Mucosa of descending colon (tissue), 3 donors: ENCODE data around the gene PLXNA2. TPM values are rescaled to one million over a fixed set of nuclear protein-coding genes. Genes with fewer than 3 reads are reported as not detected.

Experiments used
- ATAC-seq: fragments of 200-7000 bp; cut with Tn5 transposase; one replicate; pipeline ENCODE4 v1.9.1; 2020; ENCODE audit warnings: mild to moderate bottlenecking, moderate library complexity
- DNase-seq, 3 donors: peaks; one replicate each; pipeline ENCODE4 v3.0.0-alpha.2; 2020
- H3K36me3 ChIP-seq: fragments of 200-600 bp; one replicate; pipeline ENCODE4 v1.8.0; 2021; ENCODE audit warnings: low read depth, mild to moderate bottlenecking
- H3K4me1 ChIP-seq: fragments of 200-600 bp; one replicate; pipeline ENCODE4 v1.8.0; 2021; ENCODE audit warnings: low read depth, mild to moderate bottlenecking
- H3K4me3 ChIP-seq: fragments of 200-600 bp; one replicate; pipeline ENCODE4 v1.8.0; 2021; ENCODE audit warnings: mild to moderate bottlenecking
- H3K9me3 ChIP-seq: fragments of 200-600 bp; one replicate; pipeline ENCODE4 v1.8.0; 2021; ENCODE audit warnings: mild to moderate bottlenecking
- intact Hi-C, 2 donors: fragments of 100-400 bp; cut with DNase I in 1 of 2; cut with micrococcal nuclease in 1 of 2; formaldehyde crosslinking; loops; one replicate each; pipeline versions ENCODE4 v1.11.0 to v1.11.1; 2022; cut with DNase I, micrococcal nuclease
- total RNA-seq, 3 donors: library from RNA; stranded (reverse); fragmentation: NEBNext Ultra II Directional in 2 of 3; extraction: Animal tissue kit (Norgen Biotek cat#: 25700) in 2 of 3; gene quantifications; one replicate each; pipeline versions ENCODE4 v1.2.1 to v1.2.4, GENCODE V29; 2021 to 2023
- TF ChIP-seq, protein P1 (sequence below): fragments of 200-600 bp; IDR thresholded peaks from one replicate; pipeline ENCODE4 v1.8.0; 2022; ENCODE audit warnings: antibody characterized with exemption, mild to moderate bottlenecking
- donor health status: DM: no; HTN: no; CAD: no; lungs with moderate emphysema.
- donor health status: DM: no; HTN: no; CAD: no.
- donor health status: DM: no; HTN: yes; CAD: no.

Gene PLXNA2
- total RNA-seq, 3 donors from 2014 or later, result 65.5 to 127 (median 70.6) TPM

DNA sequence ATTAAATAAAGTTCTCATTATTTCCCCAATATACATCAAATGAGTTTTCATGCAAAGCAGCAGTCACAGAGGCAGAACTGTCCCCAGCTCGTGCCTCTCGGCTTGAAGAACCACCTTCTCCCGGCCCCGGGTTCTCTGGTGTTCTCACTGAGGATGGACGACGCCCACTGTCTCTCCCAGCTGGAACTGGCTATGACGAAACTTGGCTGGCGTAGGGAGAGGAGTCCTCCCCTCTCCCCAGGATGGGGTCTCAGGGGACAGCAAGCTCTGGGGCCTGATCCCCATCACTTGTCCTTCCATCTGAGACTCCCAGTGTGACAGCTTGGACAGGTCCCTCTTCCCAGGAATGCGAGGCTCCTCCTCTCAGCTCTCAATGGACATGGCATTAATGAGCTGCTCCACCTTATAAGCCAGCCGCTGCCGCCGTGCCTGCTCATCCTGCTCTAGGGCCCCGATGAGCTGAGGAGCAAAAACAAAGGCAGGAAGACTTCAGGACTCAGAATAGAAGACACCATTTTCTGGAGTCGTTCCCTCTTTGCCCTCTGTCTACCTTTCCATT is 217.2 kb downstream of the PLXNA2 start:
- ATAC-seq (no peak), DNase-seq (no peak)
- no peaks in the 10 kb centered on the region for H3K9me3 ChIP-seq
- intact Hi-C loops, result loop anchor here in 1 of 2 donors (10.0 kb wide), 1 partner anchor 218 kb away; the partner anchor contains the start of gene PLXNA2
- peaks cover 20% of the 10 kb centered on the region for H3K4me1 ChIP-seq
- H3K36me3 ChIP-seq, result peaks cover 8% of the 10 kb centered on the region
- H3K4me3 ChIP-seq, result no peak overlapping the region
- TF ChIP-seq, protein P1, sequence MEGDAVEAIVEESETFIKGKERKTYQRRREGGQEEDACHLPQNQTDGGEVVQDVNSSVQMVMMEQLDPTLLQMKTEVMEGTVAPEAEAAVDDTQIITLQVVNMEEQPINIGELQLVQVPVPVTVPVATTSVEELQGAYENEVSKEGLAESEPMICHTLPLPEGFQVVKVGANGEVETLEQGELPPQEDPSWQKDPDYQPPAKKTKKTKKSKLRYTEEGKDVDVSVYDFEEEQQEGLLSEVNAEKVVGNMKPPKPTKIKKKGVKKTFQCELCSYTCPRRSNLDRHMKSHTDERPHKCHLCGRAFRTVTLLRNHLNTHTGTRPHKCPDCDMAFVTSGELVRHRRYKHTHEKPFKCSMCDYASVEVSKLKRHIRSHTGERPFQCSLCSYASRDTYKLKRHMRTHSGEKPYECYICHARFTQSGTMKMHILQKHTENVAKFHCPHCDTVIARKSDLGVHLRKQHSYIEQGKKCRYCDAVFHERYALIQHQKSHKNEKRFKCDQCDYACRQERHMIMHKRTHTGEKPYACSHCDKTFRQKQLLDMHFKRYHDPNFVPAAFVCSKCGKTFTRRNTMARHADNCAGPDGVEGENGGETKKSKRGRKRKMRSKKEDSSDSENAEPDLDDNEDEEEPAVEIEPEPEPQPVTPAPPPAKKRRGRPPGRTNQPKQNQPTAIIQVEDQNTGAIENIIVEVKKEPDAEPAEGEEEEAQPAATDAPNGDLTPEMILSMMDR, result no peak

DNA sequence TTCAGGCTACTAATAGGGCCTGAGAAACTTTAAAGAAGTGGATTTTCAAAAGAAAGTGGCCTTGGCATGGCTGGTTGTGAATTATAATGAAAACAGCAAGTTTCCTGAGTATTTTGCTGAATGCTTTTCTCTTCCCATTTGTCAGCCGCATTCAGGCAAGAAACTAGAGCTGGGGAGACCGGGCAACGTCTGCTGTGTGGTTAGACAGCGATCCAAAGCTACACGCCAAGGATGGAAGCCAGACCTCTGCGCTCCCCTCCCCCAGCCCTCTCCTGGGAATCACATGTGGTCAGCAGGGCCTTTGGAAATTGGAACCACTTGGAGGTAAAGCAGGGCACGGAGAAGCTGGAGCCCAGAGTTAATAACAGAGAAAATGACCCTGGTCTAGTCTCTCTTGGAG is 219.2 kb downstream of the PLXNA2 start:
- H3K9me3 ChIP-seq, result no peaks in the 10 kb centered on the region
- no peak for ATAC-seq
- H3K36me3 ChIP-seq, result peaks cover 8% of the 10 kb centered on the region
- TF ChIP-seq, protein P1, result no peak
- no peak for DNase-seq
- peaks cover 12% of the 10 kb centered on the region for H3K4me1 ChIP-seq
- no peak overlapping the region for H3K4me3 ChIP-seq
- intact Hi-C loops, result loop anchor here in 1 of 2 donors (10.0 kb wide), 1 partner anchor 220 kb away; the partner anchor contains the start of gene PLXNA2

DNA sequence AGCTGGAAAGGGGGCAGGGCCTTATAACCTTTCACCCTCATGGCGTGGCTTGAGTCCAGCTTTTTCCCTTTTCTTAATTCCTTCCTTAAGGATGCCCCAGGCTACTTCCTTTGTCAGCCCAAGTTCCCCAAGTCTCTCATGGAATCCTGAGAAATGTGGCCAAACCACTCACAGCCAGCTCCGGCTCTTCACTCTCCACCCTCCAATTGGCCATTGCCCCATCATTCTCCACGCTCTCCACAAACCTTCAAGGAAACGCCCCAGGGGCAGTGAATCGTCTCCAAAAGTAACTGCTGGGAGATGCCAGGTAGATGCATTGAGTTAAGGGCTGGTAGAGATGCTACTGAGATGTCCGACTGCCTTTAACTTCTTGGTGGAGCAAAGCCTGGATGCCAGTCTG is 219.8 kb downstream of the PLXNA2 start:
- no peaks in the 10 kb centered on the region for H3K9me3 ChIP-seq
- DNase-seq, result no peak
- TF ChIP-seq, protein P1, result no peak
- H3K4me1 ChIP-seq, result peaks cover 6% of the 10 kb centered on the region
- peaks cover 8% of the 10 kb centered on the region for H3K36me3 ChIP-seq
- intact Hi-C loops, result loop anchor here (5.0 to 10.0 kb wide), 2 partner anchors 220 to 223 kb away; partner anchors contain the start of gene PLXNA2 (in 1 of the 2)
- no peak for ATAC-seq
- no peak overlapping the region for H3K4me3 ChIP-seq

DNA sequence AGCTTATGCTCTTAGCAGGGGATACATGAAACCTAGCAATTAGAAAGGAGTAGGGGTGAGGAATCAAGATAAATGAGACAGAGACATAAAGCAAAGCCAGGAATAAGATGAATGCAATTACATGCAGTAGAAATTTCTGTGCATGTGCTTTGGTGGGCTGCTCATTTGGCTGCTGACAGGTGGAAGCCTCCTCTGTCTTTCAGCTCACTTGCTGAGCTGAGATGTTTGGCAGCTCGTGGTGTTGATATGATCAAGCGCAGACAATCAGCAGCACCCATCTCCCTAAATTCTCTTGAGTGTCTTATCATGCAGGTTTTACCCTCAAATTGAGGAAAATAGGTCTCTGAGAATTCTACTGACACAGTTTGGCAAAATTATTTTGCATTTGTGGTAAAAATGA is 224.9 kb downstream of the PLXNA2 start:
- TF ChIP-seq, protein P1, result no peak
- DNase-seq (no peak), ATAC-seq (no peak)
- intact Hi-C loops, result loop anchor here in 1 of 2 donors (10.0 kb wide), 1 partner anchor 76 kb away; no protein-coding TSS in a partner anchor
- H3K36me3 ChIP-seq, result no peaks in the 10 kb centered on the region
- no peaks in the 10 kb centered on the region for H3K4me1 ChIP-seq
- no peaks in the 10 kb centered on the region for H3K9me3 ChIP-seq
- no peak overlapping the region for H3K4me3 ChIP-seq

DNA sequence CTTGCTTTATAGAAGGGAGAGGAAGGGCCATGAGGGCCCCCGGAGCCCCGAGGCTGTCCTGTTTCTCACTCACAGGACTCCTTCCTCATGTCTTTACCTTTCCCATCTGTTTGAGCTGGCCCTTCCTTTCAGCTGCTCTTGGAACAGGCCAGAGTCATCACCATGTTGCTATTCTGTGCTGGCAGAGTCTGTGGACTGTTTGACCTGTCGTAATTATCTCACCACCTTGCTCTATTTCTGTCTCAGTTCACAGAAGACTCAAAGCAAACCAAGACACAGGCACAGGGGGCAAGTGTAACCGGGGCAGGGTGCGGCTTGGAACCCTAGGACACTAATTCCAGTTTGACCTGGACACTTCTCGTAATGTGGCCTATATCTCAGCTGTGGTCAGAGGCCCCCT is 228.9 kb downstream of the PLXNA2 start:
- TF ChIP-seq, protein P1, result no peak
- Histone ChIP-seq H3K4me1 (no peaks in the 10 kb centered on the region), H3K36me3 (no peaks in the 10 kb centered on the region), H3K9me3 (no peaks in the 10 kb centered on the region), H3K4me3 (no peak overlapping the region)
- DNase-seq (no peak), ATAC-seq (no peak)
- intact Hi-C loops, result loop anchor here in 1 of 2 donors (10.0 kb wide), 1 partner anchor 80 kb away; no protein-coding TSS in a partner anchor
